ENCODE measurements around the gene DBF4B.

Gene DBF4B

DNA sequence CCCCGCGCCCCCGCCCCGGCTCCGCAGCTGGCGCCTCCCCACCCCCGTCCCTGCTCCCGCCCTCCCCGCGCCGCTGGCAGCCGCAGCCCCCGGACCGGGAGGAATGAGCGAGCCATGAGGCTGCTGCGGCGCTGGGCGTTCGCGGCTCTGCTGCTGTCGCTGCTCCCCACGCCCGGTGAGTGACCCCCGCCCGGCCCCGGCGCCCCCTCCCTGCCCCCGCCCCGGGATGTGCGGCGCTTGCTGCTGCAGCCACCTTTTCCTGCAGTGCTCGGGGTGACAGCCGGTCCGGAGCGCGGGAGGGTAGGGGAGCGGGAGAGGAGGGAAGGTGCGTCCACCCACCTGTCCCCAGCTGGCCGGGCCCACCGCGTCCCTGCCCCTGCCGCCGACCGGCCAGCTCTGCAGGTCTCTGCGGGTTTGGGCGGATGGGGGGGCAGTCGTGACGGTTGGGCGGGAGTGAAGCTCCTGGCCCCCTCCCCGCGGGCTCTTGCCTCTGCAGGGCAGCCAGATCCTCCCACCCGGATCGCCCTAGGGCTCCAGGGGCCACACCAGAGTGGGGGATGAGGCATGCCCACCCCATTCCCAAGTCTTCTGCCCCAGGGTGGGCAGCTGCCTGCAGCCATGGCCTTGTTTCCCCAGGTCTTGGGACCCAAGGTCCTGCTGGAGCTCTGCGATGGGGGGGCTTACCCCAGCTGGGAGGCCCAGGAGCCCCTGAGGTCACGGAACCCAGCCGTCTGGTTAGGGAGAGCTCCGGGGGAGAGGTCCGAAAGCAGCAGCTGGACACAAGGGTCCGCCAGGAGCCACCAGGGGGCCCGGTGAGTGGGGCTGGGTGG, 50.8 kb downstream of the DBF4B start:
- no peak for DNase-seq

DNA sequence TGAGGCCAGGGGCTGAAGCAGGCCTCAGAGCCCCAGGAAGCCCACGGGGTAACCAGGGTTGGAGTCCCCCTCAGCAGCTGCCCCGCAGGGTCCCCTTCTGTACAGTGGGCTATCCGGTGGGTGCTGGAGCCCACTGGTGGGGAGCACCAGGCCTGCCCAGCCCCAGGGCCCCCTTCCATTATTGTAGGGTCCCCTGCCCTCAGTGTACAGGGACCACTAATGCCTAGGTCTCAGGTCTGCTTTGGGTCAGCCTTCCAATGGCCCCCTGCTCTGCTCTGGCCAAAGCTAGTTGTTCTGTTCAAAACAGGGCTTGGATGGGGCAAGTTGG, 51.4 kb downstream of the DBF4B start:
- no peak for DNase-seq

DNA sequence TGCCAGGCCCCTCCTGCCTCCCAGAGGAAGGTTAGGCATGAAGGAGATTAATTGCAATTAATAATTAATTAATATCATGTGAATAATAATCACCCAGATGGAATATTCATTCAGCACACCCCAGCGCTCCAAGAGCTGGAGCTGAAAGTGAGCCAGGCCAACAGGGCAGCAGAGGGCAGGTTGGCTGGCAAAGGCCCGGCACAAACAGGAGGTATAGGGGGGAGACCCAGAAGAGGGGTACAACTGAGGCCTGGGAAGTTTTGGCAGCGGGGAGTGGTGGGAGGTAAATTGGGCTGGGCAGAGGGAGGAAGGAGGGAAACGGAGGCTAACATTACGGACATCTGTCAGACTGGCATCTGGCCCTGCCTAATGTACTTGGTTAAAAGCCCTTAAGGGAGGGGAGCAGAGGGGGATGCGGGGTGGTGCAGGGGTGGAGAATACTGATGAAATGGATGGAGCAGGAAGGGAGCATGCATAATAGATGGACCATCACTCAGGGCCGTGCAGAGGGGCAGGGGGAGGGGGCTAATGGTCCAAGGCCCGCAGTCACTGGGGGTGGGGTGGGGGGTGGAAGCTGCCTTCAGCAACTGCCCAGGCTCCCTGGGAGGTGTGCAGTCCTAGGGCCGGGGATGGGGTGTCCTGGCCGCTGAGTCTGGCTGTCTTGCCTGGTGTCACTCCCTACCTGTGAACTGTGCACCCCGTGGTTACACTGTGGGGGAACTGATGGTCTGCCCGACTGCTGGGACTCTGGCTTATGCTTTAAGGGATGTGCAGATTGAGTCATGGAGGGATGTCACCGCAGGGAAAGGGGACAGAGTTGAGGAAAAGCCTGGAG, 52.2 kb downstream of the DBF4B start:
- no peak for DNase-seq

DNA sequence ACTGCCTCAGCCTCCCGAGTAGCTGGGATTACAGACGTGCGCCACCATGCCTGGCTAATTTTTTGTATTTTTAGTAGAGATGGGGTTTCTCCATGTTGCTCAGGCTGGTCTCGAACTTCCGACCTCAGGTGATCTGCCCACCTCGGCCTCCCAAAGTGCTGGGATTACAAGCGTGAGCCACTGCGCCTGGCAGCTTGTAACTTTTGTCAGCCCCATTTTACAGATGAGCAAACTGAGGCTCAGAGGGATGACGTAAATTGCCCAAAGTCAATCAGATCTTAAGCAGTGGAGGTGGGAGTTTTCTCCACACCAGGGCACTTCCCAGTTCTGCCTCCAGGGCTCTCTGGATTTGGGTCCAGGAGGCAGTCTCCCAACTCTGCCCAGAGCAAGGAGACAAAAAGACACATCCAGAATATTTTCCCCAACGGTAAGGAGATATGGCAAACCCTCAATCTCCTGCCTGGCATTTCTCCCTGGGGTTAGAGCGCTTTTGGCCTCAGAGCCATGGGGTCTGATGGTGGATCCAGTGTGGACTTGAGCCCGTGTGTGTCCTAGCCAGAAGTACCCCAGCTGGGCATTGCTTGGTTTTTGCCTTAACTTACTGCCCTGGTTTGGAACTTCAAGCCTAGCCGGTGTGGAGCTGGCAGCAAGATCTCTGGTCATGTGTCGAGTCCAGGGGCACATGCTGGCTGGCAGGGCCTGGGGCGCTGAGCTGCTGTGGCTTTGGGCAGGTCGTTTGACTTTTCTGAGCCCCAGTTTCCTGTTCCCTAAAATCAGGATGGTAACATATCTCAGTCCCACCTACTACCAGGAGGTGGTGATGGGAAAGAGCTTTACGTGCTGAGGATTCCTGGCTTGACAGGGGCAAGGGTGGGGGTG, 53.7 kb downstream of the DBF4B start:
- DNase-seq = no peak

DNA sequence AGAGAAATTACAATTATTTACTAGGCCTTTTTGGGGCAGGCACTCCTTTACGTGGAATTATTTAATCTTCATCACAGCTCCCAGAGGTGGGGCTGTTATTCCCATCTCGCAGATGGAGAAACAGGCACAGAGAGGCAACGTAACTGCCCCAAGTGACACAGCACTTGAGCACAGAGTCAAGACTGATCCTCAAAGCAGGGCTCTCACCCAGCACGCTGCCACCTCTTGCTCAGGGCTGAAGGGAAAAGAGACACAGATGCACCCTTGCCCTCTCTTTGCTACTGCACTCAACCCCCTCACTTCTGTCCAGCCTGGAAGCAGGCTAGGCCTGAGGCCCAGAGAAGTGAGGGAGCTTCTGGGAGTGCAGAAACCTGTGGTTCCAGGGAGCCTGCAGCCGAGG, 54.7 kb downstream of the DBF4B start:
- DNase-seq = no peak

DNA sequence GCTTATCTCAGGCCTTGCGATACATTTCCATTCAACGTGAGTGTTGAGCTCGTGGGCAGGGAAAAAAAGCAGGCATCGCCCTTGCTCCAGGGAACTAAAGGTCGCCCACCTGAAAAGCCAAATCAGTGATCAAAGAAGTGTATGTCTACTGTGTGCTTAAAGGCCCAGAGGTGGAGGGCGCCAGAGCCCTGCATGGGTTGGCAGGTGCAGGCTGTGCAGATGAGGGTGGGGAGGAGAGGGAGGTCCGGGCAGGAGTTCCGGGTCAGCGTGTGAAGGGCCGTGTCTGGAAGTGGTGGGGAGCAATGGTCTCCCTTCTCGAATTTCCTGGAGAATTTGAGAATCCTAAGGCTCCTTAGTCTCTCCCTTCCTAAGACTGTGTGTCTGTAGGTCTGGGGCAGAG, 57.5 kb downstream of the DBF4B start:
- DNase-seq = no peak

DNA sequence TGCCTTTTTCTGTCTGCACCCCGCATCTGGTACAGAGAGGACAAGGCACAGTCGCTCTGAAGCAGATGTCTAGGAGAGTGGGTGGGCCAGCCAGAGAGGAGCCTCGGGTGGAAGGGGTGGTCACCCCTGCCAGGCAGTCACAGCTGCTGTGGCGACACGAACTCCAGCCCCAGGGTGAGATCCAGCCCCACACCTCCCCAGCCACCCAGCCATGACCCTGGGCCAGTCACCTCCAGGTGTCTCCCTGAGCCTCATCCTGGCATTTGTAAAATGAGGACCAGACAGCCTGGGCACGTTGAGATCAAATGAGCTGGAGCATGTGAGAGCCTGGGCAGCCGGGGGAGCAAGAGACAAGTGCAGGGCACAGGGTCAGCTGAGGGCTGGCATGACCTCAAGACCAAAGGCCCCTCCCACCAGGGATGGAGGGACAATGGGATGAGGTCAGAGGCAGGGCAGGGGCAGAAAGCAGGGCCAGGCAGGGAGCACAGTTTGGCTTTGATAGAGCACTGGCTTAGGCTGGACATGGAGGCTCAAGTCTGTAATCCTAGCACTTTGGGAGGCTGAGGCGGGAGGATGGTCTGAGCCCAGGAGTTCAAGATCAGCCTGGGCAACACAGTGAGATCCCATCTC, 58.1 kb downstream of the DBF4B start:
- DNase-seq = peak in 26 of 56 donors; percentile 11 to 68 (median 36)

DNA sequence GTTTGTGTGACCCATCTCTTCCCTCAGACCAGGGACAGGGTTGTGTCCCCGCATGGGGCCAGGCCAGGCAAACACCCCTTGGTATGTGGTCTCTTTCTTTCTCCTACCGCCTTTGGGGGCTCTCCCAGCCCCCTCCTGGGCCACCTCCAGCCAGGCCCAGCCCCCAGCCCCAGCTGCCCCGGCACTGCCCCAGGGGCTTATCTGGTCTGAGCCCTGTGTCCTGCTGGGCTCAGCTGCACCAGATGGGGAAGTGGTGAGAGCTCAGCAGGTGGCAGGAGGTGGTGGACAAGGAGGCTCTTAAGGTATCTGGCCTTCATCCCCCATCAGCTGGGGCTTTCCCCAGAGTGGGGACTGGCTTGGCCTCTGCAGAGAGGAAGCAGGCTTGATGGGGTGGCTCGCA, 59.0 kb downstream of the DBF4B start:
- DNase-seq = no peak

DNA sequence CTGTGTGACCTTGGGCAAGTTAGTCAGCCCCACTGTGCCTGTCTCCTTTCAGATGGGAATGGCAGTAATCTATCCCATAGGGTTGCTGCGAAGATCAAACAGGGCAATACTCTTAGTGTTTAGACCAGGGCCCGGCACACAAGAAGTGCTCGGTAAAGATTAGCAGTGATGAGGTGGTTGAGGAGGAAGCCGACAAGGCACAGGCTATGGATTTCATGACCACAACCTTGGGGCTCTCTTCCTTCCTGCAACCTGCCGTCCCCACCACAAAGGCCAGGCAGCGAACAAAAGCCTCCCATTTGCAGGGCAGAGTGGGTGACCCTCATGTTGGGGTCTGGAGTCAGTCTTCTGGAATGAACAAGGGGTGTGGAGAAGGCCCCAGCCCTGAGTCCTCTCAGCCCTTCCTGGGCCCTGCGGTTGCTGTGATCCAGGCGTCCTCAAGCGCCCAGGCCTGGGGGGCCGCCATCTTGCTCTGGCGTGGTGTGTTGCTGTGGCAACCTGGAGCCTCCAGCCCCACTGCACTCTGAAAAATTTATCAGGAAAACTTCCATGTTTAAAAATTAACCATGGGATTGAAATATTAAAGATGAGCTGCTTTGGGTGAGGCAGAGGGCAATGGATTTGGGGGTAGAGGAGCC, 60.2 kb downstream of the DBF4B start:
- DNase-seq = no peak

DNA sequence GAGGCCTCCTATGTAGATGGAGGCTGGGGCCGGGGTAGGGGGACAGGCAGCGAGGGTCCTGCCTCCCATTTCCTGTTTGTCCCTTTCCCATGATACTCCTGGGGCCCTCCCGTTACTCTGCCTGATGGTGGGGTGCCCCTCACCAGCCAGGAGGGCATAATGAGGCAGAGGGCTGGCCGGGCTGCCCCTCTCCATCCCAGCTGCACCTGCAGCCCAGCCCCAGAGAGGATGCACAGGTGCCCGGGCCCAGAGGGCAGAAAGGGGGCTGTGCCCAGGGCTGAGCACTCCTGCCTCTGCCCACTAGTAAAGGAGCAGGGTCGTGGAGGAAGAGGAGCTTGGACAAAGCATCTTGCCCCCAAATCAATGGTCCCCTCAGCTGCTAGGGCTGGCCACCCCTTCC, 60.8 kb downstream of the DBF4B start:
- DNase-seq = no peak

DNA sequence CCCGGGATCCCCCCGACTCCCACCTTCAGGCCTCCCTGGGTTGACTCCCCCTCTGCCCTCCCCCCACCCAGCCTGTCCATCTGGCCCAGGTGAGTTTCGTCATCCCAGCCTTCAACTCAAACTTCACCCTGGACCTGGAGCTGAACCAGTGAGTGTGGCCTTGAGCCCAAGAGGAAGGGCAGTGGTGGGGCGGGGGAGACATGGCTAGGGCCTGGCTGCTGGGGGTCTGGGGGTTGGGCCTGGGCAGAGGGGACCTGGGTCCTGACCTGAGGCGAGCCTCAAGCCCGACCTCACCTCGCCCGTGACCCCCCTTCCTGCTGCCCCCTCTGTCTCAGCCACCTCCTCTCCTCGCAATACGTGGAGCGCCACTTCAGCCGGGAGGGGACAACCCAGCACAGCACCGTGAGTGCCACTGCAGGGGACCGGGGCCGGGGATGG, 61.2 kb downstream of the DBF4B start:
- no peak for DNase-seq

DNA sequence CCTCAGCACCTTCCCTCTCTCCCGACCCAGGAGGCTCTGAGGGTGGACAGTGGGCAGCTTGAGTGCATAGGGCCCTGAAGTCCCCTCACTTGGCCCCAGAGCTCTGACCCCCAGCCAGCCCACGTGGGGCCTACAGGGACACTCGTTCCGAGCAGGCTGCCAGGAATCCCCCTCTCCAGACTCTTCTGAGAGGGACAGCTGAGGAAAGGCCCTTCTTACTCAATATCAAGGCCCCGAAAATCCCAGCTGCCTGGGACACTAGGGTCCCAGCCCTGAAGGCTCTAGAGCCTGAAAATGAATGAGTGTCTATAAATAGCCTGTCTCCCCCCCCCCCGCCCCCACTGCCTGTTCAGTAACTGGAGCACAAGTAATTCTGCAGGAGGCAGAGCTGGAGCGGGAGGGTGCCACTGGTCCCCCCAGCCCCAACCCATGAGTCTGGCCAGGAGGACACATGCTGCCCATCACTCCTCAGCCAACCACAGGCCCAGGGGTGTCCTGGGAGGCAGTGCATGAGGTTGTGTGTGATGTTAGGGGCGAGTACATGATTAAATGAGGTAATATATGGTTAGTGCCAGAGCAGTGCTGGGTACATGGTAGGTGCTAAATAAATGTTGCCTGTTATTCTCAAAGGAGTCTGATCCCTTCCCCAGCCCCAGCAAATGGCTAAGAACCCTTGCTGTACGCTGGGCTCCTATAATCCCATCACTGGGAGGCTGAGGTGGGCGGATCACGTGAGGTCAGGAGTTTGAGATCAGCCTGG, 61.9 kb downstream of the DBF4B start:
- DNase-seq = peak in 1 of 56 donors; percentile 7

DNA sequence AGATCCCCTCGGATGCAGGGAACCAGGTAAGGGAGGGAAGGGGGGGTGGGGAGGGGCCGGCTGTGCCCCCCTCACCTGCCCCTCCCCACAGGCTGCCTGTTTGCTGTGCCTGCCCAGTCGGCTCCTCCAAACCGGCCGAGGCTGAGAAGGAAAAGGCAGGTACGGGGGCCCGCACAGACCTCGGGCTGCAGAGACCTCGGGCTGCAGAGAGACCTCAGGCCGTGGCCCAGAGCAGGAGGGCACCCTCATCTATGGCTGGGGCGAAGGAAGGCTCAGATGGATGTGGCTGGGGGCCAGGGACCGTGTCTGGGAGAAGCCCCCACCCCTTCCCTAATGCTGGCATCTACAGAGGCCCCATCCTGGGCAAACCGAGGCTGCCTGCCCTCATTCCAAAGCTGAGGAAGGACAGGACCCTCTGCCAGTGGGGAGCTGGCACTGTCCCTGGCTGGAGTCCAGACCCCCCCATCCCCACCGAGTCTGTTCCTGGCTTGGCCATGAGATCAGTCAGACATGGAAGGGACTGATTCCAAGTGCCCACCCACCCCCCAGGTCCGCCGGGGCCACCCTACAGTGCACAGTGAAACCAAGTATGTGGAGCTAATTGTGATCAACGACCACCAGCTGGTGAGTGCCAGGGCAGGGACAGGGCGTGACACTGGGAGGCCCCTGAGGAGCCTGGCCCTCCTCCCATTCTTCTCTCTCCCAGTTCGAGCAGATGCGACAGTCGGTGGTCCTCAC, 64.0 kb downstream of the DBF4B start:
- no peak for DNase-seq

DNA sequence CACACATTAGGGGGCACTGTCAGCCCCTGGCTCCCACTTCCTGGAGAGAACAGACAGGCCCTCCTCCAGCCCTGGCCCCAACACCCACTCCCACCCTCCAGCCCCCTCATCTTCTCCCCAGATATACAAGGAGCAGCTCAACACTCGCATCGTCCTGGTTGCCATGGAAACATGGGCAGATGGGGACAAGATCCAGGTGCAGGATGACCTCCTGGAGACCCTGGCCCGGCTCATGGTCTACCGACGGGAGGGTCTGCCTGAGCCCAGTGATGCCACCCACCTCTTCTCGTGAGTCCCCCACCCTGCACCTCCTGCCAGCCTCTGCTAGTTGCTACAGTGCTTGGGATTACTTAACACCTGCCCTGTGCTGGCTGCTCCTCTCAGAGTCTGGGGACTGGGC, 64.7 kb downstream of the DBF4B start:
- no peak for DNase-seq

DNA sequence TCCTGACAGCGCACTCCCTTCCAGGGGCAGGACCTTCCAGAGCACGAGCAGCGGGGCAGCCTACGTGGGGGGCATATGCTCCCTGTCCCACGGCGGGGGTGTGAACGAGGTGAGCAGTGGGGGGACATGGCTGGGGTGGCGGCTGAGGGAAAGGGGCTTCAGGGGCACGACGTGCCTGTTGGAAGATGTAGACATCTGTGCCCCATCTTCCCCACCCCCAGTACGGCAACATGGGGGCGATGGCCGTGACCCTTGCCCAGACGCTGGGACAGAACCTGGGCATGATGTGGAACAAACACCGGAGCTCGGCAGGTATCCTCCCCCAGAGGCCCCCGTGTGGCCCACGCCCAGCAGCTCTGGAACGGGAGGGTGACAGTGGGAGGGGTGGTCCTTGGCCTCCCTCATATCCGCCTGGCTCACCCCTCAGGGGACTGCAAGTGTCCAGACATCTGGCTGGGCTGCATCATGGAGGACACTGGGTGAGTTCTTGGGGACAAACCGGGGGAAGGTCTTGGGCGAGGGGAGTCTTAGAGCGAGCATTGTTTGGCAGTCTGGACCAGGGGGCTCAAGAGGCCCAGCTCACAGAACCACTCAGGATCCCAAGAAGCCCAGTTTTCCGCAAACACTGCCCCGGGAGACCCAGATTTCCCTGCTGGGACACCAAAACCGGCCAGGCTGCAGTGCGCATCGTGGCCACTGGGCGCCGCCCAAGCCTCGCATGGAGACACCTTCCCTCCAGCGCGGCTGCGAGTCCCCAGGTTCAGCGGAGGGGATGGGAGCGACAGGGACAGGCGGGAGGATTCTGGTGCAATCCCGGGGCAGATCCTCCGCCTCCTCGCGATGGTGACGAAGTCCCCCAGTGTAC, 66.0 kb downstream of the DBF4B start:
- DNase-seq = peak in 53 of 56 donors; percentile 19 to 90 (median 65)

DNA sequence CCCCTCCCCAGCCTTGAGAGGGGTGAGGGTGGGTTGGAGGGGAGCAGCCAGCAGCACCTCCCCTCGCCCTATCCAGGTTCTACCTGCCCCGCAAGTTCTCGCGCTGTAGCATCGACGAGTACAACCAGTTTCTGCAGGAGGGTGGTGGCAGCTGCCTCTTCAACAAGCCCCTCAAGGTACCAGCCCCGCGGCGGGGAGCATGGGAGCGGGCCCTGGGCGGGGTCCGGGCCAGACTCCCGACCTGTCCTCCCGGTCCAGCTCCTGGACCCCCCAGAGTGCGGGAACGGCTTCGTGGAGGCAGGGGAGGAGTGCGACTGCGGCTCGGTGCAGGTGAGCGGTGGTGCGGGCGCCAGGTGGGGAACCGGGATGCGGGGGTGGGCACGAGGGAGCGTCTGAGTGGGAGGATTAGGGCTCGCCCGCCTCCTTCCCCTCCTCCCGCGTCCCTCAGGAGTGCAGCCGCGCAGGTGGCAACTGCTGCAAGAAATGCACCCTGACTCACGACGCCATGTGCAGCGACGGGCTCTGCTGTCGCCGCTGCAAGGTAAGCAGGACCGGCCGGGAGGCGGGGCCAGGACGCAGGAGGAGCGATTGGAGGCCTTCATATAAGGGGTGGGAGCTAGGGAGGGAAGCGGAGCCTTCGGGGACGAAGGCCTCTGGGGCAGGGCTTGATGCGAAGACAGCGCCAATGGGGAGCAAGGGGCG, 66.8 kb downstream of the DBF4B start:
- DNase-seq = peak in 52 of 56 donors; percentile 46 to 97 (median 90)

DNA sequence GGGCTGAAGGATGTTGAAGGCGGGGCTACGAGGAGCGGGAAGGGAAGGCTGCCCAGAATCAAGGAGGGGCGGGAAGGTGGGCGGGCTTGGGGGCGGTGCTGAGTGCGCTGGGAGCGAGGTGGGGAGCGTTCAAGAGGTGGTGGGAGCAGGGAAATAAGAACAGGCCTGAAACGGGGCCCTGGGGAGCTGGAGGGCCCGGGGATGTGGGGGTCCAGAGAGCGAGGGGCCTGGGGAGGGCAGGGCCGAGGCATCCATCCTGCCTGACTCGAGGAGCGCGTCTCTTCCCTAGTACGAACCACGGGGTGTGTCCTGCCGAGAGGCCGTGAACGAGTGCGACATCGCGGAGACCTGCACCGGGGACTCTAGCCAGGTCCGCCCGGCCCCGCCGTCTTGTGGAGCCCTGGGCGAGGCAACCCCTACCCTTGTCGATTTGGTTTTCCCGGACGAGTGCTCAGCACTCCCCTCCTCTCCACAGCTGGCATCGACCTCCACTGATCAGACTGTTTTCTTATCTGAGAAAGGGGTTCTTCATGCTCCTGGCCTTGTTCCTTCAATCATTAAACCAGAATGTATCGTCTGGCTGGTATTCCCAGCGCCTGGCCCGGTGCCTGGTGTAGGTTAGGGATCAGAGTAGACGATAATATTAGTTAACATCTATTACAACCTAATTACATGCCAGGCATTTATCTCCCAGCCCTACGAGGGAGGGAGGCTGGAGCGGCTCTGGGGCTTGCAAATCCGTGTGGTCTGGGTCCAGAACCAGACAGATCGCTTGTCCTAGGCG, 67.6 kb downstream of the DBF4B start:
- peak in 5 of 56 donors; percentile 38 to 86 (median 63) for DNase-seq
